ENCODE measurements around the gene FGD4.

FGD4 gene

GRCh38 chr12:32693036-32693435 lies 293.7 kb downstream of the FGD4 start:
- no peak for DNase-seq
